Stimulated activated naive B cell treated with anti-CD40 and anti-IgM and Interleukin-4, amounts not matched to agents 10 μg/mL and 1 μg/mL and 100 μg/mL, for 72 hours (primary cell): Measurements from ENCODE around the gene PCDHGA11.
"Not testable (repeated sequence)": the region's sequence is repeated elsewhere in the genome, so short reads cannot be mapped to it uniquely, and the experiment has no call there.

Experiments used
- ATAC-seq, 2 donors: fragments of 150-1000 bp; cut with Tn5 transposase; replicated peaks; 2 replicates each; pipeline ENCODE4 v1.10.0; 2021; ENCODE audit warnings: moderate library complexity in 1 of 2
- DNase-seq: peaks from one replicate; pipeline ENCODE4 v3.0.0; 2021
- H3K27ac Mint-ChIP-seq: one replicate; pipeline ENCODE4 v1.8.0; 2022; ENCODE audit warnings: mild to moderate bottlenecking, mixed read lengths
- H3K27me3 Mint-ChIP-seq, 2 donors: one replicate each; pipeline ENCODE4 v1.8.0; 2022; ENCODE audit warnings: mixed read lengths in 2 of 2
- H3K36me3 Mint-ChIP-seq, 2 donors: one replicate each; pipeline ENCODE4 v1.8.0; 2022; ENCODE audit warnings: mixed read lengths in 2 of 2, mild to moderate bottlenecking in 1 of 2
- H3K4me1 Mint-ChIP-seq, 2 donors: one replicate each; pipeline ENCODE4 v1.8.0; 2022; ENCODE audit warnings: mixed read lengths in 2 of 2, mild to moderate bottlenecking in 1 of 2
- H3K4me3 Mint-ChIP-seq, 2 donors: one replicate each; pipeline ENCODE4 v1.8.0; 2022; ENCODE audit warnings: mild to moderate bottlenecking in 2 of 2, mixed read lengths in 2 of 2, moderate library complexity in 1 of 2
- H3K9me3 Mint-ChIP-seq, 2 donors: one replicate each; pipeline ENCODE4 v1.8.0; 2022; ENCODE audit warnings: mixed read lengths in 2 of 2, mild to moderate bottlenecking in 1 of 2

PCDHGA11 gene

DNA sequence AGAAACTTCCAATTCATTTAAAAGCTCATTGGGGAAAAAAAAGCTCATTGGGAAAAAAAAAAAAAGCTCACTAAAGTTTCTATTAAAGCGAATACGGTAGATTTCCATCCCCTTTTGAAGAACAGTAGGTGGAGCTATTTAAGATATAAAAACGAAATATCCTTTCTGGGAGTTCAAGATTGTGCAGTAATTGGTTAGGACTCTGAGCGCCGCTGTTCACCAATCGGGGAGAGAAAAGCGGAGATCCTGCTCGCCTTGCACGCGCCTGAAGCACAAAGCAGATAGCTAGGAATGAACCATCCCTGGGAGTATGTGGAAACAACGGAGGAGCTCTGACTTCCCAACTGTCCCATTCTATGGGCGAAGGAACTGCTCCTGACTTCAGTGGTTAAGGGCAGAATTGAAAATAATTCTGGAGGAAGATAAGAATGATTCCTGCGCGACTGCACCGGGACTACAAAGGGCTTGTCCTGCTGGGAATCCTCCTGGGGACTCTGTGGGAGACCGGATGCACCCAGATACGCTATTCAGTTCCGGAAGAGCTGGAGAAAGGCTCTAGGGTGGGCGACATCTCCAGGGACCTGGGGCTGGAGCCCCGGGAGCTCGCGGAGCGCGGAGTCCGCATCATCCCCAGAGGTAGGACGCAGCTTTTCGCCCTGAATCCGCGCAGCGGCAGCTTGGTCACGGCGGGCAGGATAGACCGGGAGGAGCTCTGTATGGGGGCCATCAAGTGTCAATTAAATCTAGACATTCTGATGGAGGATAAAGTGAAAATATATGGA is 9.7 kb downstream of the PCDHGA11 start, which contains the start of gene PCDHGA12:
Gene PCDHGA12 (plus strand): TSS at position 176 of the 782 bp plus-strand sequence. CDS start 253 bp downstream, at position 429.
- peak within 1 kb of the TSS; percentile 89 for H3K27ac Mint-ChIP-seq
- peaks cover 20 to 24% of the 10 kb centered on the region in 2 donors for H3K9me3 Mint-ChIP-seq
- peak within 1 kb of the TSS; percentile 64 to 82 for H3K4me3 Mint-ChIP-seq
- H3K4me1 Mint-ChIP-seq: peaks cover 14 to 22% of the 10 kb centered on the region in 2 donors
- H3K27me3 Mint-ChIP-seq: peaks cover 60 to 78% of the 10 kb centered on the region in 2 donors
- H3K36me3 Mint-ChIP-seq: peaks cover 9 to 32% of the 10 kb centered on the region in 2 donors
- DNase-seq (peak; percentile 38), ATAC-seq (peak; percentile 42 to 82)

GRCh38 chr5:141431286-141431685 is 10.4 kb downstream of the PCDHGA11 start:
- H3K4me3 Mint-ChIP-seq: peak overlapping the region; percentile 64 to 82
- peaks cover 14 to 22% of the 10 kb centered on the region in 2 donors for H3K4me1 Mint-ChIP-seq
- H3K27me3 Mint-ChIP-seq: peaks cover 55 to 73% of the 10 kb centered on the region in 2 donors
- DNase-seq (no peak), ATAC-seq (peak; percentile 25 to 69)
- H3K36me3 Mint-ChIP-seq: peaks cover 9 to 32% of the 10 kb centered on the region in 2 donors
- H3K9me3 Mint-ChIP-seq: peaks cover 20 to 24% of the 10 kb centered on the region in 2 donors
- peak overlapping the region; percentile 76 for H3K27ac Mint-ChIP-seq

DNA sequence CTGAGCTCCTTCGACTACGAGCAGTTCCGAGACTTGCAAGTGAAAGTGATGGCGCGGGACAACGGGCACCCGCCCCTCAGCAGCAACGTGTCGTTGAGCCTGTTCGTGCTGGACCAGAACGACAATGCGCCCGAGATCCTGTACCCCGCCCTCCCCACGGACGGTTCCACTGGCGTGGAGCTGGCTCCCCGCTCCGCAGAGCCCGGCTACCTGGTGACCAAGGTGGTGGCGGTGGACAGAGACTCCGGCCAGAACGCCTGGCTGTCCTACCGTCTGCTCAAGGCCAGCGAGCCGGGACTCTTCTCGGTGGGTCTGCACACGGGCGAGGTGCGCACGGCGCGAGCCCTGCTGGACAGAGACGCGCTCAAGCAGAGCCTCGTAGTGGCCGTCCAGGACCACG is 11.5 kb downstream of the PCDHGA11 start:
- H3K4me1 Mint-ChIP-seq: peaks cover 14 to 22% of the 10 kb centered on the region in 2 donors
- ATAC-seq, DNase-seq: not testable (repeated sequence)
- peak overlapping the region; percentile 81 for H3K27ac Mint-ChIP-seq
- H3K36me3 Mint-ChIP-seq: peaks cover 9 to 32% of the 10 kb centered on the region in 2 donors
- H3K4me3 Mint-ChIP-seq: peak overlapping the region in 1 of 2 donors; percentile 82
- peaks cover 48 to 71% of the 10 kb centered on the region in 2 donors for H3K27me3 Mint-ChIP-seq
- peaks cover 20 to 24% of the 10 kb centered on the region in 2 donors for H3K9me3 Mint-ChIP-seq

- not testable (repeated sequence) for H3K27ac Mint-ChIP-seq, DNase-seq, ATAC-seq
- Mint-ChIP-seq H3K36me3 (peaks cover 9 to 30% of the 10 kb centered on the region in 2 donors), H3K27me3 (peaks cover 48 to 67% of the 10 kb centered on the region in 2 donors), H3K9me3 (peaks cover 20 to 24% of the 10 kb centered on the region in 2 donors), H3K4me1 (peaks cover 14 to 22% of the 10 kb centered on the region in 2 donors), H3K4me3 (peak overlapping the region in 1 of 2 donors; percentile 25)
Observed at GRCh38 chr5:141432726-141433125, 11.9 kb downstream of the PCDHGA11 start.

DNA sequence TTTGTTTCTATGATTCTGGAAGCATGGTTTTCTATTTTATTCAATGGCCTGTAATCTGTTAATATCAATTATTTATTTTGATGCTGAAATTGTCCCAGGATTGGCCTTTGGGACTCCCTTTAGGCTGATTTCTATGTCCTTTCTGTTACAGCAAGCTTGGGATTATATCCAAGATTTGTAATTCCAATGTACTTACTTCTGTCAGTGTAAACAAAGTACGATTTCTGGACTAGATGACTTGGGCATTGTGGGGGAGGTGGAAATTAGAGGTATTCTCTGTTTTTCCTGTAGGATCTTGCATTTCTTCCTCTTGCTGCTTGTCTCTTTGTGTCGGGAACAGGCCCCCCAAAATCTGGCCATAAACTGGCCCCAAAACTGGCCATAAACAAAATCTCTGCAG is 13.2 kb downstream of the PCDHGA11 start:
- Mint-ChIP-seq H3K4me1 (peaks cover 14 to 22% of the 10 kb centered on the region in 2 donors), H3K9me3 (peaks cover 16 to 20% of the 10 kb centered on the region in 2 donors), H3K27me3 (peaks cover 41 to 59% of the 10 kb centered on the region in 2 donors), H3K27ac (no peak overlapping the region), H3K36me3 (peaks cover 9 to 23% of the 10 kb centered on the region in 2 donors), H3K4me3 (no peak overlapping the region)
- no peak for ATAC-seq
- DNase-seq: no peak

GRCh38 chr5:141437221-141437620 is 16.4 kb downstream of the PCDHGA11 start:
- H3K27ac Mint-ChIP-seq: no peak overlapping the region
- H3K27me3 Mint-ChIP-seq: peaks cover 23 to 50% of the 10 kb centered on the region in 2 donors
- H3K9me3 Mint-ChIP-seq: peaks cover 10 to 15% of the 10 kb centered on the region in 2 donors
- peaks cover under 1 to 2% of the 10 kb centered on the region in 2 donors for H3K4me1 Mint-ChIP-seq
- DNase-seq (no peak), ATAC-seq (no peak)
- no peak overlapping the region for H3K4me3 Mint-ChIP-seq
- H3K36me3 Mint-ChIP-seq: peaks cover 9 to 10% of the 10 kb centered on the region in 2 donors

GRCh38 chr5:141439411-141440141 is 18.7 kb downstream of the PCDHGA11 start:
- DNase-seq: no peak
- peaks cover 4 to 8% of the 10 kb centered on the region in 2 donors for H3K9me3 Mint-ChIP-seq
- no peaks in the 10 kb centered on the region for H3K4me1 Mint-ChIP-seq
- ATAC-seq: no peak
- no peak overlapping the region for H3K4me3 Mint-ChIP-seq
- H3K36me3 Mint-ChIP-seq: peaks cover 2 to 3% of the 10 kb centered on the region in 2 donors
- H3K27ac Mint-ChIP-seq: no peak overlapping the region
- H3K27me3 Mint-ChIP-seq: peaks cover 8 to 38% of the 10 kb centered on the region in 2 donors

GRCh38 chr5:141440341-141440740 is 19.5 kb downstream of the PCDHGA11 start:
- Mint-ChIP-seq H3K27ac (no peak overlapping the region), H3K9me3 (peaks cover 4% of the 10 kb centered on the region in 2 donors), H3K27me3 (peaks cover 5 to 34% of the 10 kb centered on the region in 2 donors), H3K4me3 (no peak overlapping the region), H3K36me3 (peaks cover 2 to 3% of the 10 kb centered on the region in 2 donors), H3K4me1 (no peaks in the 10 kb centered on the region)
- DNase-seq (no peak), ATAC-seq (no peak)

GRCh38 chr5:141441571-141442170 is 20.8 kb downstream of the PCDHGA11 start:
- Mint-ChIP-seq H3K9me3 (peaks cover 4% of the 10 kb centered on the region in 2 donors), H3K27me3 (peaks cover 13 to 39% of the 10 kb centered on the region in 2 donors), H3K4me3 (no peak overlapping the region), H3K27ac (no peak overlapping the region), H3K4me1 (no peaks in the 10 kb centered on the region), H3K36me3 (peaks cover 2 to 3% of the 10 kb centered on the region in 2 donors)
- DNase-seq (no peak), ATAC-seq (no peak)

- ATAC-seq (no peak), DNase-seq (no peak)
- Mint-ChIP-seq H3K36me3 (no peaks in the 10 kb centered on the region), H3K9me3 (peaks cover 0 to 2% of the 10 kb centered on the region in 2 donors), H3K4me1 (no peaks in the 10 kb centered on the region), H3K27ac (no peak overlapping the region), H3K27me3 (peaks cover 8 to 20% of the 10 kb centered on the region in 2 donors), H3K4me3 (no peak overlapping the region)
Observed at GRCh38 chr5:141465351-141465750, 44.5 kb downstream of the PCDHGA11 start.
